ENCODE measurements around the gene NBEA.

NBEA gene

DNA sequence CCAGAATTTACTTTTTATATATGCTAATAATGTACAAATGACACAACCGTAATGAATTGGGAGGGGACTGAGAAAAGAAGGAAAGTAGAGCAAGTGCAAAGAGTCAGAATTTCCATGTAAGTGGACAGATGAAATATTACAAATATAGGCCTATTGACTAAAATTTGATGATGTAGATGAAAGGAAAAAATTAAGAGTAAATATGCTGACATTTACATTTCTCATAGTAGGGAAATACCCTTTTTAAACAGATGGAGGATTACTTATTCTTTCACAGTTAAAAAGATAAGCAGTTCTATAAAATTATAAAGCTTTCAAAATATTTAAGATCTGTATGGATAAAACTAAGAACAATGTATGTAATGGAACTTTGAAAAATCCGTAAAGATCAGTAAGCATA is 185.4 kb downstream of the NBEA start:
- TF ChIP-seq, protein P1, sequence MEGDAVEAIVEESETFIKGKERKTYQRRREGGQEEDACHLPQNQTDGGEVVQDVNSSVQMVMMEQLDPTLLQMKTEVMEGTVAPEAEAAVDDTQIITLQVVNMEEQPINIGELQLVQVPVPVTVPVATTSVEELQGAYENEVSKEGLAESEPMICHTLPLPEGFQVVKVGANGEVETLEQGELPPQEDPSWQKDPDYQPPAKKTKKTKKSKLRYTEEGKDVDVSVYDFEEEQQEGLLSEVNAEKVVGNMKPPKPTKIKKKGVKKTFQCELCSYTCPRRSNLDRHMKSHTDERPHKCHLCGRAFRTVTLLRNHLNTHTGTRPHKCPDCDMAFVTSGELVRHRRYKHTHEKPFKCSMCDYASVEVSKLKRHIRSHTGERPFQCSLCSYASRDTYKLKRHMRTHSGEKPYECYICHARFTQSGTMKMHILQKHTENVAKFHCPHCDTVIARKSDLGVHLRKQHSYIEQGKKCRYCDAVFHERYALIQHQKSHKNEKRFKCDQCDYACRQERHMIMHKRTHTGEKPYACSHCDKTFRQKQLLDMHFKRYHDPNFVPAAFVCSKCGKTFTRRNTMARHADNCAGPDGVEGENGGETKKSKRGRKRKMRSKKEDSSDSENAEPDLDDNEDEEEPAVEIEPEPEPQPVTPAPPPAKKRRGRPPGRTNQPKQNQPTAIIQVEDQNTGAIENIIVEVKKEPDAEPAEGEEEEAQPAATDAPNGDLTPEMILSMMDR (IDR thresholded peaks at IDR 0.05; ENCODE audit: low read depth, low read length), result no peak
- DNase-seq, result no peak
- Histone ChIP-seq H3K4me3 (ENCODE audit: low read depth, low read length) (no peak overlapping the region), H3K9me3 (no peaks in the 10 kb centered on the region), H3K4me1 (no peaks in the 10 kb centered on the region), H3K27me3 (no peaks in the 10 kb centered on the region), H3K36me3 (no peaks in the 10 kb centered on the region)

DNA sequence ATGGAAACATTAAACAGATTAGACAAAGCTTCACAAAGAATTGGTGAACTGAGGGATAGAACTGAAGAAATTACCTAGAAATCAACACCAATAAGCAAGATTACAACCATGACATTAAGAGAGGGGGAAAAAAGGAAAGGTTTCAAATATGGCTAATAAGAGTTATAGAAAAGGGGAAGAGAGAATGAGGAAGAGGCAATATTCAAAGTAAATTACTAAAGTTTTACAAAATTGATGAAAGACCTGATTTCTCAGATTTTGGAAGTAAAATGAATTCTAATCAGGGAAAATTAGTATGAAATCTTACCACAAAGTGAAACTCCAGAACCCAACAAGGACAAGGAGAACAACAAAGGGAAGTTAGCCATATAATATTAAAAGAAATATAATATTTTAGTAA is 187.4 kb downstream of the NBEA start:
- no peaks in the 10 kb centered on the region for H3K9me3 ChIP-seq
- H3K36me3 ChIP-seq, result no peaks in the 10 kb centered on the region
- DNase-seq, result no peak

DNA sequence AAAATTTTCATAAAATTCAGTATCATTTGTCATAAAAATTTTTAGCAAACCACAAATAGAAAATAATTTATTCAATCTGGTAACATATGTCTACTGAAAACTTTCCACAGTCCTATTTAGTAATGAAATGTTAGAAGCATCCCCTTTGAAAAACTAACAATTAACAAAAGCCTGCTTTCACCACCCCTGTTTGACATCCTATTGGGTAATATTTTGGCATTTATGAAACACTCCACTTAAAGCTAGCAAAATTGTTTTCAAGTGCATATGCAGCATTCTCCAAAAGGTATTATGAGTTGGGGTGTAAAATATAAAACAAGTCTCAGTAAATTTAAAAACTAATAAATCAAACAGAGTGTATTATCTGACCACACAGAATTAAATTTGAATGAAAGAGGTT is 189.4 kb downstream of the NBEA start:
- H3K4me1 ChIP-seq, result no peaks in the 10 kb centered on the region
- no peaks in the 10 kb centered on the region for H3K27me3 ChIP-seq
- no peak overlapping the region for H3K4me3 ChIP-seq (ENCODE audit: low read depth, low read length)
- no peaks in the 10 kb centered on the region for H3K36me3 ChIP-seq
- no peak for DNase-seq
- H3K9me3 ChIP-seq, result no peaks in the 10 kb centered on the region
- TF ChIP-seq, protein P1 (IDR thresholded peaks at IDR 0.05; ENCODE audit: low read depth, low read length), result no peak

More for the DNA sequence above, 187.4 kb downstream of the NBEA start:
- Histone ChIP-seq H3K4me1 (no peaks in the 10 kb centered on the region), H3K27me3 (no peaks in the 10 kb centered on the region), H3K4me3 (ENCODE audit: low read depth, low read length) (no peak overlapping the region)
- TF ChIP-seq, protein P1 (IDR thresholded peaks at IDR 0.05; ENCODE audit: low read depth, low read length), result no peak

DNA sequence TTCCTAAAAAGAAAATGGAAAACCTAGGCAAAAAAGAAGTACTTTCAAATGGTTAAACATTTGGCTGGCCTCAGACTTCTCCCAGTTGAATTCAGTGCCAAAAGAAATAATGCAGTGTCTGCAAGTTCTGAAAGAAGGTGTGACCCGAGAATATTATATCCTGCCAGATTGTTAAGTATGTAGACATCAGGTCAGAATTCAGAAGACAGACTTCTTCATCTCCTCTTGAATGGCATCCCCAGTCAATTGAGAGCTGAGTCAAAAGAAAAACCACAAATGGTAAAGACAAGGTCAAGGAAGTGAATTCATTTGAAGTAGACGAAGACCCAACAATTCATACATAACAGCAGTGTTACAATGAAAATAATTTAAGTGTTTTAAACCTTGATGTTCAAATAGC is 194.5 kb downstream of the NBEA start:
- Histone ChIP-seq H3K27me3 (no peaks in the 10 kb centered on the region), H3K4me3 (ENCODE audit: low read depth, low read length) (no peak overlapping the region), H3K4me1 (no peaks in the 10 kb centered on the region), H3K9me3 (no peaks in the 10 kb centered on the region), H3K36me3 (no peaks in the 10 kb centered on the region)
- TF ChIP-seq, protein P1 (IDR thresholded peaks at IDR 0.05; ENCODE audit: low read depth, low read length), result no peak
- DNase-seq, result no peak

DNA sequence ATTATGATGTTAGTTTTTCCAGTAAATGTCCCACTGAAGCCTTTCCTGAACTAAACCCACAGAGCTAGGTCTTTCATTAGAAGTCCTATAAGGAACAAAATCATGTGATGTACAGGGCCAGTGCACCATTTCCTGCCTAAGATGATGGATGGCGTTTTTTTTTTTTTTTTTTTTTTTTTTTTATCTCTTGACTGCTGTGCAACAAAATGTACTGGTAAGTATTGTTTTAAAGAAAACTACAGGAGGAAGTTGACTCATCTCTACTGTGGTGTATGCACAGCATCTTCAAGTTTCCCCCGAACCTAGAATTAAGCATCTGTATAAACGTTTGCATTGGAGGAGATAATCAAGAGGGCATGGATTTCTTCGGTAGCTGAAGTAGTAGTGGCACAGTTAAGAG is 197.5 kb downstream of the NBEA start:
- no peak for DNase-seq
- Histone ChIP-seq H3K27me3 (no peaks in the 10 kb centered on the region), H3K9me3 (no peaks in the 10 kb centered on the region), H3K4me3 (ENCODE audit: low read depth, low read length) (no peak overlapping the region), H3K4me1 (peaks cover 8% of the 10 kb centered on the region), H3K36me3 (no peaks in the 10 kb centered on the region)
- TF ChIP-seq, protein P1 (IDR thresholded peaks at IDR 0.05; ENCODE audit: low read depth, low read length), result no peak

DNA sequence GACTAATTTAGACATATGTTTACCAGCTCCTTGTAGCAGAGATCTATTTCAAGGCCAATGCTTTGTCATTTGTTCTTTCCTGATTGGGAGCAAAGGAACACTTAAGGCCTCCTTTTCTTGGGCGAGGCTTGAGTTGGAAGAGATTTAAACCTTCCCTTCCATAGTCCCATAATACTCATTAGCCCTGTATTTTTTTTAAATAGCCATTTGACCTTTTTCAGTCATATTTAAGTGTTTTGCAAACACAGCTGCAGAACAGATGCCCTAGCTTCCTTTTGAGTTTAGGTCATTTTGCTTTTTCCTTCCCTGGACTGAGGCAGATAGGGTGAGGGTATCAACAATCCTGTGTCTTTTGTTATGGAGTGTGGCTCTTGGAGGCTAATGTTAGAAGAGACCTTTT is 198.3 kb downstream of the NBEA start:
- DNase-seq, result no peak
- H3K4me3 ChIP-seq (ENCODE audit: low read depth, low read length), result no peak overlapping the region
- H3K4me1 ChIP-seq, result peaks cover 8% of the 10 kb centered on the region
- H3K36me3 ChIP-seq, result no peaks in the 10 kb centered on the region
- no peaks in the 10 kb centered on the region for H3K9me3 ChIP-seq
- no peaks in the 10 kb centered on the region for H3K27me3 ChIP-seq
- TF ChIP-seq, protein P1 (IDR thresholded peaks at IDR 0.05; ENCODE audit: low read depth, low read length), result no peak
